ENCODE results near the gene OR2AT4.
"Not testable (repeated sequence)": the region's sequence is repeated elsewhere in the genome, so short reads cannot be mapped to it uniquely, and the experiment has no call there.

OR2AT4 gene

GRCh38 chr11:75135021-75135650 lies 38.5 kb upstream of the OR2AT4 start:
- H3K9ac ChIP-seq: no peak overlapping the region
- H3K27me3 ChIP-seq: no peaks in the 10 kb centered on the region
- H3K4me3 ChIP-seq: no peak overlapping the region
- no peak for TF ChIP-seq Cebpa-rat (IDR thresholded peaks at IDR 0.05)
- no peaks in the 10 kb centered on the region for H3K9me3 ChIP-seq
- no peak overlapping the region for H3K4me2 ChIP-seq
- no peak overlapping the region for H3K27ac ChIP-seq
- H3K36me3 ChIP-seq: no peaks in the 10 kb centered on the region
- no peaks in the 10 kb centered on the region for H3K4me1 ChIP-seq
- H4K20me1 ChIP-seq: no peaks in the 10 kb centered on the region

GRCh38 chr11:75133976-75134375 lies 37.3 kb upstream of the OR2AT4 start:
- no peak for TF ChIP-seq Cebpa-rat (IDR thresholded peaks at IDR 0.05)
- H3K4me1 ChIP-seq: no peaks in the 10 kb centered on the region
- H3K4me3 ChIP-seq: no peak overlapping the region
- H3K27me3 ChIP-seq: no peaks in the 10 kb centered on the region
- no peak overlapping the region for H3K9ac ChIP-seq
- H4K20me1 ChIP-seq: no peaks in the 10 kb centered on the region
- no peaks in the 10 kb centered on the region for H3K36me3 ChIP-seq
- H3K9me3 ChIP-seq: peaks cover 6% of the 10 kb centered on the region
- no peak overlapping the region for H3K4me2 ChIP-seq
- no peak overlapping the region for H3K27ac ChIP-seq

DNA sequence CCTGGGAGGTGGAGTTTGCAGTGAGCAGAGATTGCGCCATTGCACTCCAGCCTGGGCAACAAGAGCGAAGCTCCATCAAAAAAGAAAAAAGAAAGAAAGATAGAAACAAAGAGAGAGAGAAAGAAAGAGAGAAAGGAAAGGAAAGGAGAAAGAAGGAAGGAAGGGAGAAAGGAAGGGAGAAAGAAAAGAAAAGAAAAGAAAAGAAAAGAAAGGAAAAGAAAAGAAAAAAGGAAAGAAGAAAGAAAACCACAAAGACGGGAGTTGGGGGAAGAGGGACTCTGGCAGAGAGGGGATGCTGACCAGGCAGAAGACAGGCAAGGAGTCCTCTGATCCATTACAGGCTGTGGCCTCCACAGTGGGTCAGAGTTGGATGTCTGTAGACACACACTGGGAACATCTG lies 35.4 kb upstream of the OR2AT4 start:
- H3K9me3 ChIP-seq: peaks cover 12% of the 10 kb centered on the region
- no peaks in the 10 kb centered on the region for H3K4me1 ChIP-seq
- H3K27me3 ChIP-seq: no peaks in the 10 kb centered on the region
- H3K4me2 ChIP-seq: no peak overlapping the region
- H3K36me3 ChIP-seq: no peaks in the 10 kb centered on the region
- TF ChIP-seq Cebpa-rat (IDR thresholded peaks at IDR 0.05): no peak
- H4K20me1 ChIP-seq: no peaks in the 10 kb centered on the region
- H3K4me3 ChIP-seq: no peak overlapping the region
- H3K9ac ChIP-seq: no peak overlapping the region
- no peak overlapping the region for H3K27ac ChIP-seq

DNA sequence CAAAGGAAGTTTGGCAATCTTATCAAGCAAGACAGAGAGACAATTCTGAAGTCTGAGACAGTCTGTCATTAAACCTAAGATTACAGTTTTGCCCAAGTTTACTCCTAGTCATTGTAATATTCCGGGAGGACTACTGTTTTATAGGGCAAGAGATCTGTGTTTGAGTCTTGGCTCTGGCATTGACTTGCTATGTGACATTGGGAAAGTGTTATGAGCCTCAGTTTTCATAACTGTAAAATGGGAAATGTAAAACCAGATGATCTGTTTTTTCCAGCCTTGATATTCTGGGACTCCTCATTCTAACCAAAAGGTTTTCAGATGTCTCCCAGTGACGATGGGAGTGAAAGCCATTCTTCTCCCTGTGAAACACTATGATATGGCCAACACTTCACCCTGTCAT lies 29.9 kb upstream of the OR2AT4 start:
- H3K27me3 ChIP-seq: no peaks in the 10 kb centered on the region
- no peaks in the 10 kb centered on the region for H3K4me1 ChIP-seq
- no peak for TF ChIP-seq Cebpa-rat (IDR thresholded peaks at IDR 0.05)
- no peak overlapping the region for H3K27ac ChIP-seq
- no peak overlapping the region for H3K4me3 ChIP-seq
- H3K36me3 ChIP-seq: no peaks in the 10 kb centered on the region
- H3K4me2 ChIP-seq: no peak overlapping the region
- peaks cover 12% of the 10 kb centered on the region for H3K9me3 ChIP-seq
- no peaks in the 10 kb centered on the region for H4K20me1 ChIP-seq
- no peak overlapping the region for H3K9ac ChIP-seq

DNA sequence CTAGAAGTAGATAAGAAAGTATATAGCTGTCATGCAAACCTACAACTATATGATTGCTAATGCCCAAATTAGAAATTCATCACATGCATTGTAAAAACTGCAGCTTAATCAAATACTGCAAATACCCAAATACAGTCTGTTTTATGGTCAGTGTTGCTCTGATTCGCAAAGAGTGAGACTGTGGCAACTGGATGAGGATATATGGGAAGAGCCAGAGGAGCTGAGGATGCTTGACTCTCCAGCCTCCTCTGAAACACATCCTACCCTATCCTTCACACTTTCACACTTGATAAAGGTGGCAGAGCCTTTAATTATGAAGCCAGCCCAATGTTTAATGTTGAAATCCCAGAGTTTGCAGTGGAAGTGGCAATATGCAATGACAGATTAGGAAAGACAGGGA lies 21.9 kb upstream of the OR2AT4 start:
- H3K4me1 ChIP-seq: no peaks in the 10 kb centered on the region
- H3K27me3 ChIP-seq: no peaks in the 10 kb centered on the region
- H3K27ac ChIP-seq: no peak overlapping the region
- no peak overlapping the region for H3K4me2 ChIP-seq
- no peaks in the 10 kb centered on the region for H4K20me1 ChIP-seq
- no peaks in the 10 kb centered on the region for H3K36me3 ChIP-seq
- TF ChIP-seq Cebpa-rat (IDR thresholded peaks at IDR 0.05): no peak
- no peak overlapping the region for H3K4me3 ChIP-seq
- no peak overlapping the region for H3K9ac ChIP-seq
- H3K9me3 ChIP-seq: peaks cover 34% of the 10 kb centered on the region

GRCh38 chr11:75114465-75114864 lies 17.8 kb upstream of the OR2AT4 start:
- no peaks in the 10 kb centered on the region for H3K36me3 ChIP-seq
- H3K4me2 ChIP-seq: no peak overlapping the region
- peaks cover 62% of the 10 kb centered on the region for H3K9me3 ChIP-seq
- no peak overlapping the region for H3K4me3 ChIP-seq
- H4K20me1 ChIP-seq: no peaks in the 10 kb centered on the region
- no peak overlapping the region for H3K9ac ChIP-seq
- H3K27ac ChIP-seq: no peak overlapping the region
- H3K27me3 ChIP-seq: no peaks in the 10 kb centered on the region
- no peaks in the 10 kb centered on the region for H3K4me1 ChIP-seq
- TF ChIP-seq Cebpa-rat (IDR thresholded peaks at IDR 0.05): no peak

DNA sequence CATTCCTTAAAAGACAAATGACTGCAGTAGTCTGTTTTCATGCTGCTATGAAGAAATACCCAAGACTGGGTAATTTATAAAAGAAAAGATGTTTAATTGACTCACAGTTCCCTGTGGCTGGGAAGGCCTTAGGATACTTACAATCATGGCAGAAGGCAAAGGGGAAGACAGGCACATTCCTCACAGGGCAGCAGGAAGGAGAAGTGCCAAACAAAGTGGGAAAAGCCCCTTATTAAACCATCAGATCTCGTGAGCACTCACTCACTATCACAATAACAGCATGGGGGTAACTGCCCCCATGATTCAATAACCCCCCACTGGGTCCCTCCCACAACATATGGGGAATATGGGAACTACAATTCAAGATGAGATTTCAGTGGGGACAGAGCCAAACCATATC lies 16.4 kb upstream of the OR2AT4 start:
- no peaks in the 10 kb centered on the region for H4K20me1 ChIP-seq
- no peak overlapping the region for H3K9ac ChIP-seq
- H3K27me3 ChIP-seq: no peaks in the 10 kb centered on the region
- H3K4me1 ChIP-seq: no peaks in the 10 kb centered on the region
- H3K36me3 ChIP-seq: no peaks in the 10 kb centered on the region
- no peak overlapping the region for H3K27ac ChIP-seq
- H3K9me3 ChIP-seq: peaks cover 48% of the 10 kb centered on the region
- H3K4me3 ChIP-seq: no peak overlapping the region
- no peak for TF ChIP-seq Cebpa-rat (IDR thresholded peaks at IDR 0.05)
- H3K4me2 ChIP-seq: no peak overlapping the region

- Histone ChIP-seq H3K36me3 (no peaks in the 10 kb centered on the region), H4K20me1 (no peaks in the 10 kb centered on the region), H3K27me3 (no peaks in the 10 kb centered on the region), H3K27ac (no peak overlapping the region), H3K4me1 (no peaks in the 10 kb centered on the region), H3K4me3 (no peak overlapping the region), H3K9me3 (peaks cover 46% of the 10 kb centered on the region), H3K9ac (no peak overlapping the region), H3K4me2 (no peak overlapping the region)
- no peak for TF ChIP-seq Cebpa-rat (IDR thresholded peaks at IDR 0.05)
Observed at GRCh38 chr11:75112200-75112599, 15.5 kb upstream of the OR2AT4 start.

DNA sequence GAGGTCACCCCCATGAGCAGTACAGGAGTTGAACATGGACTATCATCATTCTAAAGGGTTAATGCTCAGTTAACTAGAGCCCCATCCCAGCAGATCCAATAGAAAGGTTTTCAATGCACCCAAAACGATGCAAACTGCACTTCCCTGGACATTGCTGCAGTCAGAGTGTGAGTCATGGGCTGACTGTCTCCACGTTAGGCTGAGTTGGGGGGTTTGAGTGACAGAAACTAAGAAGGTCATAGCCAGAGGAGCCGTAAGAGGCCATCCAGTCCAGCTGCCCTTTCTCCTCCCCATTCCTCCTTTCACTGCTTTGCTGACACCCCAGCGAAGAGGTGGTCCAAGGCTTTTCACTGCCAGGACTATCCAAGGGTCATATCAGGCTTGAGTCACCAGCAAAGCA lies 10.5 kb upstream of the OR2AT4 start:
- H3K27me3 ChIP-seq: no peaks in the 10 kb centered on the region
- H3K9ac ChIP-seq: no peak overlapping the region
- H3K4me3 ChIP-seq: no peak overlapping the region
- H3K36me3 ChIP-seq: no peaks in the 10 kb centered on the region
- H3K9me3 ChIP-seq: peaks cover 25% of the 10 kb centered on the region
- no peak overlapping the region for H3K4me2 ChIP-seq
- H3K4me1 ChIP-seq: no peaks in the 10 kb centered on the region
- no peaks in the 10 kb centered on the region for H4K20me1 ChIP-seq
- TF ChIP-seq Cebpa-rat (IDR thresholded peaks at IDR 0.05): no peak
- H3K27ac ChIP-seq: no peak overlapping the region

DNA sequence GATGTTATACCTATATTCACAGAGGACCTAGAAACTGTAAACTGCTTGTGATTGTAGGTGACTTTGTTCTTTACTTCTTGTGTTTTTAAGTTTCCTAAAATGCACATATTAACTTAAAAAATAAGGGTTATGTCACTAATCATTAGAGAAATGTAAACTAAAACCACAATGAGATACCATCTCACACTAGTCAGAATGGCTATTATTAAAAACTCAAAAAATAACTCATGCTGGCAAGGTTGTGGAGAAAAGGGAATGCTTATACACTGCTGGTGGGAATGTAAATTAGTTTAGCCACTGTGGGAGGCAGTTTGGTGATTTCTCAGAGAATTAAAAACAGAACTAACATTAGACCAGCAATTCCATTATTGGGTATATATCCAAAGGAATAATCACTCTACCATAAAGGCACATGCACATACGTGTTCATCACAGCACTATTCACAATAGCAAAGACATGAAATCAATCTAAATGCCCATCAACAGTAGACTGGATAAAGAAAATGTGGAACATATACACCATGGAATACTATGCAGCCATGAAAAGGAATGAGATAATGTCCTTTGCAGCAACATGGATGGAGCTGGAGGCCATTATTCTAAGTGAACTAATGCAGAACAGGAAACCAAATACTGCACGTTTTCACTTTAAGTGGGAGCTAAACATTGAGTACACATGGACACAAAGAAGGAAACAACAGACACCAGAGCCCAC lies 9.4 kb upstream of the OR2AT4 start:
- H3K4me3 ChIP-seq, H3K27ac ChIP-seq, H3K27me3 ChIP-seq, H3K9ac ChIP-seq, H4K20me1 ChIP-seq, H3K36me3 ChIP-seq, H3K4me1 ChIP-seq, H3K4me2 ChIP-seq: not testable (repeated sequence)
- peaks cover 15% of the 10 kb centered on the region for H3K9me3 ChIP-seq
